ENCODE data around the gene WWTR1.

DNA sequence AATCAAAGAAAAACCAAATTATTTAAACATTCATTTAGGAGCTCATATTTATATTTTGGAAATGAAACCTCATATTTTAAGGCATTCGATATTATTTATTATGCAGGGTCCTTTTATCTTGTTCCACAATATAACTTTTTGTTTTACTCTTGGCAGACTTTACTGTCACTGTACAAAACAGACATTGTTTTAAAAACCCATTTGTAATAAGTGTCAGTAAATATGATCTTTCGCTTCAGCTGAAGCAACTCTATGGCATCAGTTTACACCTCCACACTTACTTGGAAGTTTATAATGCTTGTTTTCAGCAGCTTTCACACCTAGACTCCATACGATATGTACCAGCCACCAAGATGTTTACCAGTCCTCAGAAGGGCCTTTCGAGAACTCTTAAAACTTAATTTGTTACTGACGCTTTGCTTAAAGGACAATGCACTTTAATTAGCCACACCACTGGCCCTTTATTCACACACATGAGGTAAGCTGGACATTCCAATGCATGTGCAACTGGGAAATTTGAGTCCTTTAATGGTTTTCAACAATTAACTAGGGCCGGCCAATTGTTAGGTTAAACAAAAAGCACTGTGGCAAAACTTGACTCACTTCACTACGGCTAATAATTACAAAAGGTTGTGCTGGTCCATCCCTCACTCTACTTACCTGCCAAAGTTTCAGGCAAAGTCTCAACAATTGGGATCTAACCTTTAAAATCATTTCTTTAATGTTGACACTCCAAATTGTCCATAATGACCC is 16.7 kb downstream of the WWTR1 start:
- TF ChIP-seq, protein P1, sequence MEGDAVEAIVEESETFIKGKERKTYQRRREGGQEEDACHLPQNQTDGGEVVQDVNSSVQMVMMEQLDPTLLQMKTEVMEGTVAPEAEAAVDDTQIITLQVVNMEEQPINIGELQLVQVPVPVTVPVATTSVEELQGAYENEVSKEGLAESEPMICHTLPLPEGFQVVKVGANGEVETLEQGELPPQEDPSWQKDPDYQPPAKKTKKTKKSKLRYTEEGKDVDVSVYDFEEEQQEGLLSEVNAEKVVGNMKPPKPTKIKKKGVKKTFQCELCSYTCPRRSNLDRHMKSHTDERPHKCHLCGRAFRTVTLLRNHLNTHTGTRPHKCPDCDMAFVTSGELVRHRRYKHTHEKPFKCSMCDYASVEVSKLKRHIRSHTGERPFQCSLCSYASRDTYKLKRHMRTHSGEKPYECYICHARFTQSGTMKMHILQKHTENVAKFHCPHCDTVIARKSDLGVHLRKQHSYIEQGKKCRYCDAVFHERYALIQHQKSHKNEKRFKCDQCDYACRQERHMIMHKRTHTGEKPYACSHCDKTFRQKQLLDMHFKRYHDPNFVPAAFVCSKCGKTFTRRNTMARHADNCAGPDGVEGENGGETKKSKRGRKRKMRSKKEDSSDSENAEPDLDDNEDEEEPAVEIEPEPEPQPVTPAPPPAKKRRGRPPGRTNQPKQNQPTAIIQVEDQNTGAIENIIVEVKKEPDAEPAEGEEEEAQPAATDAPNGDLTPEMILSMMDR (conservative IDR thresholded peaks at IDR 0.05 in 1 of 2, IDR thresholded peaks at IDR 0.05 in 1 of 2; ENCODE audit: extremely low read depth in 1 of 2, insufficient read depth in 1 of 2, low read depth in 1 of 2, low read length in 2 of 2) = no peak
- TF ChIP-seq EZH2 (IDR thresholded peaks at IDR 0.05; ENCODE audit: borderline replicate concordance, low read length) = no peak

Measured in mammary epithelial cell (primary cell).